Sciatic nerve (tissue), 2 donors: ENCODE results near the gene SLC2A8. TPM values are rescaled to one million over a fixed set of nuclear protein-coding genes. Genes with fewer than 3 reads are reported as not detected.
A peak's percentile ranks its signal among the peaks of the same experiment; 100 is the strongest.

Experiments
- ATAC-seq: fragments of 200-7000 bp; cut with Tn5 transposase; one replicate; pipeline ENCODE4 v1.9.1; 2020; ENCODE audit warnings: mild to moderate bottlenecking, moderate library complexity
- DNase-seq: peaks from one replicate; pipeline ENCODE4 v3.0.0-alpha.2; 2020; ENCODE audit warnings: low spot score
- intact Hi-C: fragments of 100-400 bp; cut with DNase I; formaldehyde crosslinking; loops from one replicate; pipeline ENCODE4 v1.14.2; 2022
- total RNA-seq: library from RNA; stranded (reverse); fragmentation: NEBNext Ultra II Directional; extraction: Animal tissue kit (Norgen Biotek cat#: 25700); gene quantifications from one replicate; pipeline ENCODE4 v1.2.1, GENCODE V29; 2021
- donor health status: DM: no; HTN: no; CAD: no.
- donor health status: DM: no; HTN: no; CAD: no.

The SLC2A8 gene, protein sequence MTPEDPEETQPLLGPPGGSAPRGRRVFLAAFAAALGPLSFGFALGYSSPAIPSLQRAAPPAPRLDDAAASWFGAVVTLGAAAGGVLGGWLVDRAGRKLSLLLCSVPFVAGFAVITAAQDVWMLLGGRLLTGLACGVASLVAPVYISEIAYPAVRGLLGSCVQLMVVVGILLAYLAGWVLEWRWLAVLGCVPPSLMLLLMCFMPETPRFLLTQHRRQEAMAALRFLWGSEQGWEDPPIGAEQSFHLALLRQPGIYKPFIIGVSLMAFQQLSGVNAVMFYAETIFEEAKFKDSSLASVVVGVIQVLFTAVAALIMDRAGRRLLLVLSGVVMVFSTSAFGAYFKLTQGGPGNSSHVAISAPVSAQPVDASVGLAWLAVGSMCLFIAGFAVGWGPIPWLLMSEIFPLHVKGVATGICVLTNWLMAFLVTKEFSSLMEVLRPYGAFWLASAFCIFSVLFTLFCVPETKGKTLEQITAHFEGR
- total RNA-seq, result 22.5 TPM

DNA sequence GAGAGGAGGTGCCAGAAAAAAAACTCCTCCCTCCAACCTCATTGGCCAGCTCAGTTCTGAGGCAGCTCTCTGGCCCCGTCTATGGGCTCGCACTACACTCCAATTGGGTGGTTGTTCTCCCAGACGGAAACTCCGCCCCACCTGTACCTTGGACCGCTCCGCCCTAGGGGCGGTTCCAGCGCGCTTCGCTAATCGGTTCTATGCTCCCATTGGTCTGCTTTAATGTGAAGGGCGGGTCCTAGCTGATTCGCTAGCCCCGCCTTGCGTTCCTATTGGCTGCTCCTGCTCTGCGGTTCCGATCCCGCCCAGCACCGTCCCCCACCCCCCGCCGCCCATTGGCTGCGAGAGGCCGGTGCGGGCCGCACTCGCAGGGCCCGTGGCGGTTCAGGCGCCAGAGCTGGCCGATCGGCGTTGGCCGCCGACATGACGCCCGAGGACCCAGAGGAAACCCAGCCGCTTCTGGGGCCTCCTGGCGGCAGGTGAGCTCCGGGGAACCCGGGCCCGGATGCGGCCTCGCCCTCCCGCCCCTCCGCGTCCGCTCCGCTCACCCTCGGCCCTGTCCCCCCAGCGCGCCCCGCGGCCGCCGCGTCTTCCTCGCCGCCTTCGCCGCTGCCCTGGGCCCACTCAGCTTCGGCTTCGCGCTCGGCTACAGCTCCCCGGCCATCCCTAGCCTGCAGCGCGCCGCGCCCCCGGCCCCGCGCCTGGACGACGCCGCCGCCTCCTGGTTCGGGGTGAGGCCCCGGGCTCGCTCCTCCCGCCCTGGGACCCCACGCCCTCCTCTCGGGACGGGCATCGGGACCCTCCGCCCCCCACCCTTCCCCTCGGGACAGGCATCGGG, at the start of gene SLC2A8:
TSS of gene SLC2A8 (plus strand) at position 362 of the 838 bp plus-strand sequence. CDS start at position 424, 62 bp downstream.
- intact Hi-C loops, result no loop called here
- DNase-seq (peak; percentile 99), ATAC-seq (peak; percentile 99)

DNA sequence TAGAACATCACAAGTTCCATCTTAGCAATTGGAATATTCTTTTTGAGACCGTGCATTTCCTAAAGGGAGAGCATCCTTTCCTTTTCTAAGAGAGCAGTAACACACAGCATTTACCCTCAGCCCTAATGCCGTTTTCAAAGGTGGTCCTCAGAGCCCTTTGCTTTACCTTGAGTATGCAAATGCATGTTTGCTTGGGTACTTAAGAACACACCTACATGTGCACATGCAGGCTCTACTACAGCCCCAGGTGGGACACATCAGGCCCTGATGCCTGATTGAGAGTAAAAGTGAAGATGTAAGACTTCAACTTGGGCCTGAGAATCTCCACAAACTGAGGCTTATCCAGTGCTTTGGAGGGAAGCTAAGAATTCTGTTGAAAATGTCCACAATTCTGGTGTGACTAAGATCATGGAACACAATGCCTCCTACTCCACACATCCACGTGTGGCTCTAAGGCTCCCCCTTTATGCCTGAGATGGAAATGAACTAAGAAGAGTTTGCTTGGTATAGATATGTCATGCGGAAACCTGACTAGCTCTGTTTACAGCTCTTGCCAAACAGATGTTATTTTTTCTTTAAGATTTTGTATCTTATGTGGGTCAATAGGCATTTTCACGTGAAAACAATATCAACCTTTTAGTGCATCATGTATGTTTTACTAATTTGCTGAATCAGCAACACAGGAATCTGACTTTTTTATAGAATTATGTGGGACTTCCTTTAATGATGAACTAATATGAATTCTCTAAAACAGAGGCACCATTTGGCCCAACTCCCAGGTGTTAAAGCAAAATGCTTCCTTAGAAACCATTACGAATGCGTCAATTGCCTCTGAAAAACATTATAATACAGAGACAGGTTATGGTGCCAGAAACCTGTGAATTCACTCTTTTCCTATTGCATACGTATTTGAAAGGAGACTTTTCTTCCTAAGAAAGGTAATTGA, 48.9 kb upstream of the SLC2A8 start:
- peak; percentile 91 for ATAC-seq
- intact Hi-C loops, result no loop called here

DNA sequence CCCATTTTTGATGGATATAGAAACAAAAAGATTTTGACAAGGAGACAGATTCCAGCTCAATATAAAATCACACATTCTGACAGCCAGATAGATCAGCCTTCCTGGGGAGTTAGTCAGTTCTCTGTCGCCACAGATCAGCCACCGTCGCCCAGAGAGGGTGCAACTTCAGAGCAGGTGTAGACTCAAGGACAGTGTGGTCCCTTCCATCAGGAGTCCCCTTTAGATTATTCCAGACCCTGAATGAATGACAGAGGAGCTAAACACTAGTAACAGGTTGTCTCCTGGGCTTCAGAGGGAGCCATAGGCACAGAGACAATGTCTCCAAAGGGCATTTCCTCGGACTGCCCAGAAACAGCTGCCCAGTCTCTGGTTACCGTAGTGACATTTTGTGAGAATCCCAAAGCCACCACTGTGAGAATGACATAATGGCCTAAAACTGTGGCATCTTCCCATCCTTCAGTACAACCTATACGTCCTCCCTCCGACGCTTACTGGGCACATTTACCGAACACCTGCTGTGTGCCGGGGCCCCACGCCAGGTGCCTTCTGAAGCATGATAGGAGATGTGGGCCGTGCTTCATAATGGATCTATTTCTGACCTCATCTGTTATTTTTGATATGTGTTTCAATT, 47.4 kb upstream of the SLC2A8 start:
- DNase-seq, result no peak
- ATAC-seq, result no peak
- intact Hi-C loops, result no loop called here

More for the DNA sequence above, 48.9 kb upstream of the SLC2A8 start:
- DNase-seq, result no peak

DNA sequence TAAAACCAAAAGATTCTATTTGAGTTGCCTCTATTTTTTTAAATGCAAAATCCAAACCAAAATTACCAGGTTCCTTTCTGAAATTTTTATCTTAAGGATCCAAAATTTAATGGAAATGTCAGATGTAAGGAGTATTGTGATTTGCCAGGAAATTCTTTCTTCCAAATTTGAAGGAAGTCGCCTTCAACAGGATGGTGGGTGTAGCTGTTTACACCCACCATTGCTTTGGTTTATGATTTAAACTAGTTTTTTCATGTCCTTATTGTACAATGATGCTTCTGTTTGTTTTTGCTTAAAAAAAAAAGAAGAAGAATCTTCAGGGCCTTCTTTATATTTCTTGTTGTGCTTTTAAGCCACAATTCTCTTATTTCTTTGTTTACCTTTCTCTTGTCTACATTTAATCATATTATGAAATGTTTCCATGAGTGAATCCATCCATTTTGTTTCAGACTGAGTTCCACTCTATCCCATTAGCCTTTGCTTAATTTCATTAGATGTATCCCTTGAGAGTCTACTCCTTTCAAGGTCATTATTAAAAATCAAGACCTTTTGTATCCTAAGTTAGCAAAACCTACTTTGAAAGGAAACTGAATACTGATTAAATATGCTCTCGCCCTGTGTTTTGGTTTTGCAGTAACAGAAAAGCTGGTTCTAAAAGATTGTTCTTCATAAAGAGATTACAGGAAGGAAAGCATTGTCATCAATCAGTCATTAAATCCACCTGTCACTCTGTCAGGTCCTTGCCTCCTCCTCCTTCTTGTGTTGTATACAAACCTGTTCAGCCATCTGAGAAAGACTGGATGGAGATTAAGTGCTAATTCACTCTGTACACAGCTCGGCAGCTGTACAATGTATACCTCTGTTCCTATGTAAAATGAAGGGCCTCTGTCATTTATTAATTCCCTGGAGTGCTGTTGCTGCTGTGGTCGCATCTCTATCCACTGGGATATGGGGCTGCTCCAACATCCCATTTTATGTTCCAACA, 45.5 kb upstream of the SLC2A8 start:
- intact Hi-C loops, result no loop called here
- ATAC-seq (no peak), DNase-seq (no peak)

DNA sequence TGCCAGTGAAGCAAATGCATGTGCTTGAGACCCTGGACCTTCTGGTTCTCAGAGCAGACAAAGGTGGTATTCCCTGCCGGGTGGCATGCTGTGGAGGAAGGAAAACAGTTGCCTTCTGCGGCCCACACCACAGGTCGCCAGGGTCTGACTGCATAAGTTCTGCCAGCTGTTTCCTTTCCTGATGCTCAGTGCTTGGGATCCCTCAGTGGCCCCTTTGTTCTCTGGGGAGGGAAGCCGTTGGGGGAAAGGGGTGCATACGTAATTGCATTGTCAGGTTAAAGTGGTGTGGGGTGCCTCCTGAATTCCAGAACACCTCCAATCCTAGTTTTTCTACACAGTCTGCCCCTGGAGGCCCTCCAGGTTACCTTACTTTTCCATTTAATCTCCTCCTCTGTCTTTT, 43.1 kb upstream of the SLC2A8 start:
- ATAC-seq (no peak), DNase-seq (no peak)
- intact Hi-C loops, result no loop called here

DNA sequence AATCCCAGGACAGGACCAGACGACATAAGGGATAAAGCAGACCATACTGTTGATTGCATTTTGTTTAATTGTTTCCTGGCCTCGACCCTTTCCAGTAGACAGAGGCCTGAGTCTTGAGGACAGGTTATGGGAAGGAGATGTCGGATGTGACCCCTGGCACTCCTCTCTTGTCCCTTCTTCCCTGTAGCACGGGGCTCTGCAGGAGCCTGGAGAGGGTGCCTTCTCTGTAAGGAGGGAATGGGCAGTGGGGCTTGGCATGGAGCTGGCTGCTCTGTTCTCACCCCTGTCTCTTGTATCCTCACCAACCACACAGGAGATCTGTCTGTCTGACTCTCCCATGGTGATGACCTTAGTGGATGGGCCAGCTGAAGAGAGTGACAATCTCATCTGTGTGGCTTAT, 40.1 kb upstream of the SLC2A8 start:
- no peak for ATAC-seq
- no peak for DNase-seq
- intact Hi-C loops, result no loop called here

DNA sequence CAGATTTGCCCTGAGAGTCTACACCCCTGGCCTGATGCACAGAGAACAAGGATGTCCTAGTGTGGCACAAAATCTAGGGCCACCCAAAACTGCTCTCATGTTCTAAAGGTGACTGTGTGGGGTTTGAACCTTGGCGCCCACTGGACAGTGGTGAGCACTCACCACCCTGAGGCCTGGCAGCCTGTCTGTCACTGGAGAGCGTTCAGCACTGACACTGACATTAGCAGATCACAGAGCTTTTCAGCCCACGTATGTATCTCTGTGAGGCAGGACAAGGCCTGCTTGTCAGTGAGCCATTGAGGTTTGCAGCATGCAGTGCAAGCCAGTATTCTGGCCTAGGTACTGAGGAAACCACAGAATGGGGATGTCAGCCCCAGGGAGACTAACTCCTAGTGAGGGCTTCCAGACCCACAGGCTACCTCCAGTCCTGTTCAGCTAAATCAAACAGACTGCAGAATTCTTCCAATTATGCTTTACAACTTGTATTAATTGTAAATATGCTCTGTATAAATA, 38.9 kb upstream of the SLC2A8 start:
- intact Hi-C loops, result no loop called here
- DNase-seq, result no peak
- no peak for ATAC-seq

DNA sequence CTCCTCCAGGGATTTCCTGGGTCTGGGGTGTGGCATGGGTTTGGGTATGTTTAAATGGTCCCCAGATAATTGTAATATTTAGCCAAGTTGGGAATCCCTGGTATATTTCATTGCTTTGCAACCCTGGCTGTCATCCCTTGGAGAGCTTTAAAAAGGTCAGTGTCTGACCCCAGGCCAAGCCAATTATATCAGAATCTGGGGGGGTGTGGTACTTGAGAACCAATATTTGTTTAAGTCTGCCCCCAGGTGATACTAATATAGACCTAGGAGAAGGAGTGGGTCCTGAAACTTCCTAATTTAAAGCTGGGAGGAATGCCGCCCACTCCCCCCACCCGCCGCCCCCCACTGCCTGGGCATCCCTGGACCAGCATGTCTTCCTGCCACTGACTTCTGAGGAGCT, 38.2 kb upstream of the SLC2A8 start:
- intact Hi-C loops, result no loop called here
- DNase-seq, result no peak
- no peak for ATAC-seq

DNA sequence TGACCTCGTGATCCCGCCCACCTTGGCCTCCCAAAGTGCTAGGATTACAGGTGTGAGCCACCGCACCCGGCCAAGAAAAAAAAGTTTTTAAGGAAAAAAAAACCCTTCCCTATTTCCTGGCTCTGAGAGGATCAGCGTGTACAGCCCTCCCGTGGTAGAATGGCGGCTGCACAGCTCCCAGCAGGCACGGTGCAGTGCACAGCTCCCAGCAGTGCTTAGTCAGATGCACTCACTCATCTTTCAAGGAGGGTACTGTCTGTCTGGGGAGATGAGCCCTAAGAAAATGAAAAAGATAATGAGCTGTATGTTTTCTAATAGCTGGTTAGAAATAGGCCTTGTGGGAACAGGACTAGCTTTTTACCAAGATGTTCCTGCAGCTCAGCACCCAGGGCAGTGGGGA, 36.7 kb upstream of the SLC2A8 start:
- intact Hi-C loops, result no loop called here
- ATAC-seq (no peak), DNase-seq (no peak)

DNA sequence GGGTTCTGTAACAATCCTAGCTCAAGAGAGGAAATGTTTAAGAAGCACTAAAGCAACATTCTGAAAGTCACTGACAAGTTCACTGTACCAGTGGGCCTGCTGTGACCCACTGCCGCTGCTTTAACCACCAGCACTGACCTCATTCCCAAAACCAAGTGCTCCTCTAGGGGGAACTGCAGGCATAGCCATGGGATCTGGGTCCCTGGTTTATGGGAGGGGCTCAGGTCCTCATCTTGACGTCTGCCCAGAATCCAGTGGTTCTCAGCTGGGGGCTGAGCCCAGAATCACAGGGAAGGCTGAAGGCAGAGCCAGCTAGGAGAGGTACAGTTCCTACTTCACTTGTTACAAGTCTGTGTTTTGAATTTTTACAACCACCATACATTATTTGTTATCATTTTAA, 36.1 kb upstream of the SLC2A8 start:
- intact Hi-C loops, result no loop called here
- peak; percentile 41 for ATAC-seq

DNA sequence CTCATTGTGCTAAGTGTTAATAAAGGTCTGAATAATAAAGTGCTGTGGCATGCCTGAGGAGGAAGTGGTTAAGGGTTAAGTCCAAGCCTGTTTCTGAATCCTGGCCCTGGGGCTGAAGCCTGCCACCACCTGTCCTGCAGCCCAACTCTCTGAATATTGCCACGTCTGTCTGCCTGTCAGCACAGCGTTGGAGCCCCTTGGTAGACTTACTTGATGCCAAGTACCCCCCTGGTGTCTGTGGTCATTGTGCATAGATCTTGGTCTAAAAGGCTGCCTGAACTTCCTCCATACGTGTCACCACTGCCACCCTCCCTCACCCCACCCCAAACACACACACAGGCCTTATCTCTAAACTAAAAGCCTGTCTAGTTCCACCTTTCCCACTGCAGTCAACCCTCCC, 35.4 kb upstream of the SLC2A8 start:
- ATAC-seq (no peak), DNase-seq (no peak)
- intact Hi-C loops, result no loop called here

More for the DNA sequence above, 36.1 kb upstream of the SLC2A8 start:
- no peak for DNase-seq

DNA sequence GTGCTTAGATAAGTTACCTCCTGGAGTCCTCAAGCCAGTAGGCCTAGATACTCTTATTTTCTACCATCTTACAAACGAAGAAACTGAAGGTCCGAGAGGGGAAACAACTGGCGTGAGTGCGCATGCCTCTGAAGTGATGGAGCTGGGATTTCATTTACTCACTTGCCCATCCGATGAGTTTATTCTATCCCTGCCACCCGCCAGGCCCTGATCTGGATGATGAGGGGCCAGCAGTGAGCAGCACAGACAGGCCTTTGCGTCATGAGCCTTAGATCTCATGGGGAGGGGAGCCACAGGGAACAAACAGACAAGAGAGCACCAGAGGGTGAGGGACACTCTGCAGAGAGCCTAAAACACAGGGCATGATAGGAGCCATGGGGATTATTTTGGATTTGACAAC, 34.1 kb upstream of the SLC2A8 start:
- DNase-seq (no peak), ATAC-seq (no peak)
- intact Hi-C loops, result no loop called here

DNA sequence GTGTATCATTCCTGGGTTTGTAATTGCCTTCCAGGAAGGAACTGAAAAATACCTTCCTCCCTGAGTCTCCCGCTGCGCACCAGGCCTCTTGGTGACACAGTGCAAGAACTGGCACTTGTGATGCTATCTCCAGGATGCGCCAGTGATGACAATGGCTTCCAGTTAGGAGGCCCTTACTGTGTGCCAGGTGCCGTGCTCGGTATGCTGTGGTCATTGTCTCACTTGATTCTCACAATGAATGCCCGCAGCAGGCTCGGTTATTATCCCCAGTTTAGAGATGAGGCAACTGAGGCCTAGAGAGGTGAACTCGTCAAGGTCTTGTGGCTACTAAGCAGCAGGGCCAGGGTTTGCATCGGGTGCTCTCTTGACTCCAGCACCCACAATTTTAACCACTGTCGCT, 31.5 kb upstream of the SLC2A8 start:
- DNase-seq (no peak), ATAC-seq (no peak)
- intact Hi-C loops, result no loop called here

DNA sequence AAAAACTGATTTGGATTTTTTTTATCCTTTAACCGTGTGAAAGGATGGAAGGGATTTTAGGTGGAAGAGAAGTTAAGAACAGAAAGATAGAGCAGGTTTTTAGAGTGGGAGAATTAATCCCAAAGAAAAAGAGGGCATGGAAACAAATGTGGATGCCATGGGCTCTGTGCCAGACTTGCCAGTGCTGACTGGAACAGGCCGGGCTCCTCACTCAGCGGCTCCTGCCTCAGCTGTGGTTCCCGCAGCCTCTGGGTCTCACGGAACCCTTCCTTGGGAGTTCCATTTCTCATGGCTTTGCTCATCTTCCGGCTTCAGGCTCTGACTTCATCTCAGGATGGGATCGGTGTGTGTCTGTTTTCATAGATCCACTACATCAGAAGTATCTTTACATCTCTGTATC, 30.4 kb upstream of the SLC2A8 start:
- ATAC-seq, result no peak

DNA sequence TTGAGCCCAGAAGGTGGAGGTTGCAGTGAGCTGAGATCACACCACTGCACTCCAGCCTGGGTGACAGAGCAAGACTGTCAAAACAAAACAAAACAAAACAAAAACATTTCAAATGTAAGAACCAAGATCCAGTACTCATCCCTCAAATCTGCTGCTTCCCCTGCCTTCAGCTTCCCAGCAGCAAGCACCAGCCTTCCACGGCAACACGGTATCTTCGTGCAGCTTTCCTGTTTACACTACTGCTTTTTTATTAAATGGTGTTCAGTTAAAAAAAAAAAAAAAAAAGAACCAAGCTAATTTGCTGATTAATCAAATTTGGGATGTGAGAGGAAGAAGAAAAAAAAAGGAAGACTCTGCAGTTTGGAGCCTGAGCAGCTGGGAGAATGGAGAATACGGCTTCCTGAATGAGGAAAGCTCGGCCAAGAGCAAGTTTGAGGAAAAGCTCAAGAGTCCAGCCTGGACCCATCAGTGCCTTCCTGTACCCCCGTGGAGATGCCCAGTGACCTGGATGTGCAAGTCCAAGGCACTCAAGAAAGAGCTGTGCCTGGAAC, 28.0 kb upstream of the SLC2A8 start:
- DNase-seq (no peak), ATAC-seq (peak; percentile 38)
- intact Hi-C loops, result no loop called here

More for the DNA sequence above, 30.4 kb upstream of the SLC2A8 start:
- intact Hi-C loops, result no loop called here
- no peak for DNase-seq

DNA sequence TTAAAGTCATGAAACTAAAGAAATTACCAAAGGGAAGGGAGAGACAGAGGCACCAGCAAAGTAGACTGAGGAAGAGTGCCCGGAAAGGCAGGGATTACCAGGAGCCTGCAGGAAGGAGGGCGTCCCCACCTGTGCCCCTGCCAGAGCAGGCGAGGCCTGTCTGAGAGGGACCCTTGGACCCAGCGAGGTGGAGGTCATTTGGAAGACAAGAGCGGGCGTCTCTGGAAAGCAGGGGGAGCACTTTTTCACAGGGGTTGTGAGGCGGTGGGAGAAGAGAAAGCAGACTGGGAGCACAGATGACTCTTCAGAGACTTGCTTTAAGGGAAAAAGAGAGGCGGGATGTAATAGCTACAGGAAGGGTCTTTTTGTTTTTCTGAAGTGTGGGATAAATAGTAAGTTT, 27.5 kb upstream of the SLC2A8 start:
- intact Hi-C loops, result no loop called here
- no peak for ATAC-seq
- DNase-seq, result no peak

DNA sequence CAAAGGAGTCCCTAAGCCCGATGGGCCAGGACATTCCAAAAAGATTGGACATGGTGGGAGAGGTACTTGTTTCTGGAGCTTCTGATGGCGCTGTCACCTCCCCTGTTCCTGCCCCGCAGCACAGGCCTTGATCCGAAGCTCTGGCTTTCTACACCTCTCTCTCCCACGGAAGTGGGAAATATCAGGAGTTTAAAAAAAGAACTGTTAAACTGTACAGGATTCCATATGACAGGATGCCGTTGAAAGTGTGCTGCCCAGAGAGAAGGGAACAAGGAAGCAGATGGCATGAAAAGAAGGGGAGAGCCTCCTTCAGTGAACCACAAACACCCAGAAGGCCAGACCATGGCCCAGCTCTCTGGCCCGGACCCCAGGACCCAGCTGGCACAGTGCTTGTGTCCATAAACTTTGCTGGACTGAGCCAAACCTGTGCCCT, 26.8 kb upstream of the SLC2A8 start:
- ATAC-seq (no peak), DNase-seq (no peak)
- intact Hi-C loops, result no loop called here
